H54 (cell line): ENCODE measurements around the gene IRF7.

Experiments used
- DNase-seq: peaks from one replicate; pipeline ENCODE4 v3.0.0; 2011; ENCODE audit warnings: low spot score, mixed read lengths; ENCODE audit not compliant: insufficient read length
- FAIRE-seq: peaks from 3 replicates; lab custom pipeline; 2011; peaks lifted over from hg19 to GRCh38; lab: Jason Lieb, UNC
- POLR2A ChIP-seq: IDR thresholded peaks from 2 replicates; pipeline ENCODE4 v1.6.1; 2011; ENCODE audit warnings: low read depth, mild to moderate bottlenecking, low read length

Gene IRF7

DNA sequence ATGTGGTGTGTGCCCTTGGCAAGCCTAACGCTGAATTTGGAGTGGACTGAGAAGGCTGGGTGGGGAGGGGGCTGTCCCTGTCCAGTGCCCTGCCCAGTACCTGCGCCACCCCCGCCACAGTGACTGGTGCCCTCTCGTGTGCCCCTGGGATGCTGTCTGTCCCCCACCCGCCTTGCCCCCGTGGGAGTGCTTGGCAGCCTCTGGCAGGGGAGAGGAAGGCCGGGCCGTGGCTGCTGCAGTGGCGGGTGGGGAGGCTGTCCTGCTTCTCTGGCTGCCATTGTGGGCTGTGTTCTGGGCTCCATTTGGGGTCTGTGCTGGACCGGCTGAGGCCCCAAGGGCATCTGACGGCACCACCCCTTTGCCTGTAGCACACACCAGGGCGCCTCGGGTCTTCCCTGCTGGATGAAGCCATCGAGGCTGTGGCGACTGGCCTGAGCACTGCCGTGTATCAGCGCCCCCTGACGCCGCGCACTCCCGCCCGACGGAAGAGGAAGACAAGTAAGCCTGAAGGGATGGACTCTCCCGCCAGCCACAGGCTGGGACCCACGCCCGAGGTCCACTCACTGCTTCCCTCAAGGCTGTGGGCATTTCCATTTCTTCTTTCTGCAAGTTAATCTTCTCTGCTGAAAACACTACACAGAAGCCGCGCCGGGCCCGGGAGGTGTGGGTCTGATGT is 17.6 kb downstream of the IRF7 start:
- no peak for TF ChIP-seq POLR2A
- no peak for FAIRE-seq

DNA sequence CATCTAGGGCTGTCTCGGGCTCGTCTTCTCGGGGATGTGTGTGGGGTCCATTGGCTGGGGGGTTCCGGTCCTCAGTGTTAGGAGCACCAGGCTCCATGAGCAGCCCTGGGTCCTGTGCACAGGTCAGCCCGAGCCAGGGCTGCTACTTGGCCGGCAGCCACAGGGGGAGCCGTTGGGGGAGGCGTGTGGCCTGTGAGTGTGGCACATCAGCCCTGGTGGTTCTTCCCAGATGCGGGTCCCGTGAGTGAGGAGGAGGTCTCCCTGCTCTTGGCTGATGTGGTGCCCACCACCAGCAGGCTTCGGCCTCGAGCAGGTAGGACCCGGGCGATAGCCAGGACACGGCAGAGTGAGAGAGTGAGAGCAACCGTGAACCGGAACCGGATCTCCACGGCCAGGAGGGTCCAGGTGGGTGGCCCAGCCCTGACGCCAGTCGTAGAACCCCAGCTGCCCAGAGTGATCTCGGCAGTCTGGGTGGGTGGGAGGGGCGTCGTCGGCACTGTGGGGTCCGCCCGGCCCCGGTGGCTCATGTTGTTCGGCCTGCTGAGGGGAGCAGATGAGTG is 18.5 kb downstream of the IRF7 start:
- no peak for DNase-seq
- no peak for TF ChIP-seq POLR2A
- no peak for FAIRE-seq

More for the DNA sequence above, 17.6 kb downstream of the IRF7 start:
- DNase-seq = no peak

DNA sequence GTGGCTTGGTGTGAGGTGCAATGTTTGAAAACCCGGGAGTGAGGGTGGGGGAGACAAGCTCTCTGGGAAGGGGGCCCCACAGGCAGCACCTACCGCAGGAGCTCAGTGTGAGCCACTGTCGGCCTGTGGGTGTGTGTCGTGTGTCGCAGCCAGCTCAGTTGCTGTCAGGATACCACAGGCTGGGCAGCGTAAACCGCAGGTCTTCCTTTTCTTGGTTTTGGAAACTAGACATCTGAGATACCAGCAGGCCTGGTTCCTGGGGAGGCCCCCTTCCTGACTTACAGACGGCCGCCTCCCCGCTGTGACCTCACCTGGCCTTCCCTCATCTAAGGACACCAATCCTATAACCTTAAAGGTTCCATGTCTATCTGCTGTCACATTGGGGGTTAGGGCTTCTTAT is 19.4 kb downstream of the IRF7 start:
- DNase-seq (no peak), FAIRE-seq (no peak)
- TF ChIP-seq POLR2A = no peak

DNA sequence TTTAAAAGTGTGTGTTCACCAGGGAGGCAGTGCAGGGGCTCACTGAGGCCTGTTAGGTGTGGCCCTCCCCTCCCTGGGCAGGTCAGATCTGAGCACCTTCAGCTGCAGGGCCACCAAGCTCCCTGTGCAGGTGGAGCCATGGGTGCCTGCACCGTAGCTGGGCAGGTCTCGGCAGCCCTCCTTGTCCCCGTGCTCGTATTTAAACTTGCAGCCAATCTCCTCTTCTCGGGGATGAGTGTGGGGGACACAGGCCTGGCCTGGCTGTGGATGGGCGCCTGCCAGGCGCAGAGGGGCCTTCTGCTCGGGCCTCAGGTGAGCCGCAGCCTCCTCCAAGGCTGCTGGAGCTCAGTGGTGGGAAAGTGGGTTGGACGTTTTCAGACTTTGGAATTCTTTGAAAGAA is 20.4 kb downstream of the IRF7 start:
- DNase-seq = no peak
- no peak for FAIRE-seq
- TF ChIP-seq POLR2A = no peak

DNA sequence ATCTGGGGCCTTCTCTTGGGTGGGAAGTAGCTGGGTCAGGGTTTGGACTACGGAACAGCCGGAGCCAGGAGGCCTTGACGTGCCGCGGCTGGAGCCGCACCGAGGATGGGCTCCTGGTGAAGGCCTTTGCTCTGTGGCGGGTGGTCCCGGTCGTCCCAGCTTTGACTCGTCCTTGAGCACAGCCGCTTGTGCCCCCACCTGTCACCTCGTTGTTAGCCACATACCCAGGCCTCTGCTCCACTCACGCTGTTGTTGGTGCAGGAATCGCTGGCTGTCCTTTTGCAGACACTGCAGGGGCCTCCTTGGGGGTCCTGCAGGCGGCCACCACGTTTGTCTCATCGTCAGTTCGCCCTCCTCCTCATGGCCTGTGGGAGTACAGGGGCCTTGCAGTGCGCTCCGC is 22.4 kb downstream of the IRF7 start:
- DNase-seq (no peak), FAIRE-seq (no peak)
- TF ChIP-seq POLR2A = no peak

DNA sequence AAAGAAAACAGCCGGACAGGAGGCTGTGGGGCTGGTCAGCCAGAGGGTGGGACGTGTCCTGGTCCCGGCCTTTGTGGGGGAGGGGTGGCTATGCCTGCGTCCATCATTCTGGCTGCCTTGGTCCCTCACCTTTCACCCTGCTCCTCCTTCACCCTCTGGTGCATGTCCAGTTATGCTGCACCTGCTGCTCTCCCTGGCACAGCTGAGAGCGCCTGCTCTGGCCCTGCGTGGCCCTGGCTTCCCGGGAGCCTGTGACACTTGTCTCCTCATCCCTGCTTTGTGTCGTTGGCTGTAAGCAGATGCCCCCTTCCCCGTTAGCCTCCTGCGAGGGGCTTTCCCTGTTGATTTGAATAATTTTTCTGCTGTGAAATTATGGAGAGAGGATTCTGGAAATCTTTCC is 22.8 kb downstream of the IRF7 start:
- DNase-seq (no peak), FAIRE-seq (no peak)
- TF ChIP-seq POLR2A = 0 out of 2 replicates have a peak, but pooled peaks have one; percentile 6

DNA sequence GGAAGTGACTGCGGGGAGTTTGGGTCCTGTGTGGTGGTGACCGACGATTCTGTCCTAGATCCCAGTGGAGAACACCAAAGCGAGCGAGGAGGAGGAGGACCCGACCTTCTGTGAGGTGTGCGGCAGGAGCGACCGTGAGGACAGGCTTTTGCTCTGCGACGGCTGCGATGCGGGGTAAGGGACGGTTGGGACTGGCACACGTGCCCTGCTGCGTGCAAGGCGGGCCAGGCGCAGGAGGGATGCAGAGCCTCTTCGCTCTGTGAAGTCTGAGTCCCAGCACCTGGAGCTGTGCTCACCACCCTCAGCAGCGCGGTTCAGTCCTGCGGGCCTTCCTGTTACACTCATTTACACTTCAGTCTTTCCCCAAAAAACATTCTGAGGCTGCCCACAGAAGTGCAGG is 23.2 kb downstream of the IRF7 start:
- TF ChIP-seq POLR2A = no peak
- DNase-seq (no peak), FAIRE-seq (no peak)

DNA sequence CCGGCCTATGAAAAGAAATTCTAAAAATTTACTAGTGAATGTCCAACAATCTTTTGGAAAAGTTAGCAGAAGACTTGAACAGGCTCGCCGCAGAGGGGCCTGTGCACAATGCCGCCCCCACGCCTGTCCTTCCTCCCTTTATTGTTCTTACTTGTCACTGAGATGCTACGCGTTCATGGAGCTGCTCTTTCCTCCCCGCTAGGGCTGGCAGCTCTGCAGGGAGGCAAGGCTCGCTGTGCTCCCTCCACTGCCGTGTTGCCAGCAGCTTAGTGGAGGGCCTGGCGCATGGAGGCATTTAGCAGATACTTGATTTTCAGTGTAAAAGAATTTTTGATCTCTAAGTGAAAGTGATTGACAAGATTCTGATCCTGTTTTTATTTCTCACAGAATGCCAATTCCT is 24.8 kb downstream of the IRF7 start:
- no peak for TF ChIP-seq POLR2A
- no peak for FAIRE-seq

DNA sequence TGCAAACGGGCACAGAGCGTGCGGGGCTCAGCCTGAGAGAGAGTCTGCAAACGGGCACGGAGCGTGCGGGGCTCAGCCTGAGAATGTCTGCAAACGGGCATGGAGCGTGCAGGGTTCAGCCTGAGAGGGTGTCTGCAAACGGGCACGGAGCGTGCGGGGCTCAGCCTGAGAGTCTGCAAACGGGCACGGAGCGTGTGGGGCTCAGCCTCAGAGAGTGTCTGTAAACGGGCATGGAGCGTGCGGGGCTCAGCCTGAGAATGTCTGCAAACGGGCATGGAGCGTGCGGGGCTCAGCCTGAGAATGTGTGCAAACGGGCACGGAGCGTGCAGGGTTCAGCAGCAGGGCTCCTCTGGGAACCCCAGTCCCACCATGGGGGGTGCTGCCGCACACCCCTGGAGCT is 26.0 kb downstream of the IRF7 start:
- TF ChIP-seq POLR2A = no peak
- DNase-seq (no peak), FAIRE-seq (no peak)

More for the DNA sequence above, 24.8 kb downstream of the IRF7 start:
- no peak for DNase-seq

DNA sequence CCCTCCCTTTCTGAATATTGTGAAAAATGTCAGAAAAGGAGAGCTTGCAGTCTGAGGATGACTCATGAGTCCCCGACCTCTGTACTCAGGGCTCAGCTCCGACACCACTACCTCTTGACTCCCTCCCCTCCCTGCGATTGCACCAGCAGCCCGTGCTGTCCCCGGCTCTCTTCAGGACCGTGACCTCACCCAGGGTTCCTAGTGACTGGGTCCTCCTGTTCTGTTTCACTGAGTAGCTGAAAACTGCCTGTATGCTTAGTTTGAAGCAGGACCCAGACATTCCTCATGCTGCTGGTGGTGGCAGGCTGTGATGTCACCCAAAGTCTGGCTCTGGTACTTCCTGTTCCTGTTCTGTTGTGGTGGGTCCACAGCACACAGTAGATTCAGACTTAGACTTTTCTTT is 27.8 kb downstream of the IRF7 start:
- FAIRE-seq (no peak), DNase-seq (peak; percentile 71)
- TF ChIP-seq POLR2A = no peak

DNA sequence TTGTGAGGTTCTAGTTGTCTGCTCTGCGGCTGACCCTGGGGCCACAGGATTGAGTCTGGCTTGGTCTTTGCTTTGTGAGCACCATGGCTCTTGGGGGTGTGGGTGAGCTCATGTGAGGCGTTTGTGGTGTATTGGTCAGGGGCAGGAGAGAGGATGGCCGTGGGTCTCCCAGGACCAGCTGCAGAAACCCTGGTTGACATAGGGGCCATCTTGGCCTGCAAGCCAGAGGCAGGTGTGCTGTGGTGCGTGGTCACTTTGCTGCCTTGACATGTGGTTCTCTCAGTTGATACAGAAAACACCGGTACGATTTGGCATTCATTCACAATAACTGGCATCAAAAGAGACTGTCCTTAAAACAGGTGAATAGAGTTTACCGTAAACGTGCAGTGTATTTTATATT is 28.2 kb downstream of the IRF7 start:
- DNase-seq = no peak
- no peak for FAIRE-seq
- TF ChIP-seq POLR2A = no peak

DNA sequence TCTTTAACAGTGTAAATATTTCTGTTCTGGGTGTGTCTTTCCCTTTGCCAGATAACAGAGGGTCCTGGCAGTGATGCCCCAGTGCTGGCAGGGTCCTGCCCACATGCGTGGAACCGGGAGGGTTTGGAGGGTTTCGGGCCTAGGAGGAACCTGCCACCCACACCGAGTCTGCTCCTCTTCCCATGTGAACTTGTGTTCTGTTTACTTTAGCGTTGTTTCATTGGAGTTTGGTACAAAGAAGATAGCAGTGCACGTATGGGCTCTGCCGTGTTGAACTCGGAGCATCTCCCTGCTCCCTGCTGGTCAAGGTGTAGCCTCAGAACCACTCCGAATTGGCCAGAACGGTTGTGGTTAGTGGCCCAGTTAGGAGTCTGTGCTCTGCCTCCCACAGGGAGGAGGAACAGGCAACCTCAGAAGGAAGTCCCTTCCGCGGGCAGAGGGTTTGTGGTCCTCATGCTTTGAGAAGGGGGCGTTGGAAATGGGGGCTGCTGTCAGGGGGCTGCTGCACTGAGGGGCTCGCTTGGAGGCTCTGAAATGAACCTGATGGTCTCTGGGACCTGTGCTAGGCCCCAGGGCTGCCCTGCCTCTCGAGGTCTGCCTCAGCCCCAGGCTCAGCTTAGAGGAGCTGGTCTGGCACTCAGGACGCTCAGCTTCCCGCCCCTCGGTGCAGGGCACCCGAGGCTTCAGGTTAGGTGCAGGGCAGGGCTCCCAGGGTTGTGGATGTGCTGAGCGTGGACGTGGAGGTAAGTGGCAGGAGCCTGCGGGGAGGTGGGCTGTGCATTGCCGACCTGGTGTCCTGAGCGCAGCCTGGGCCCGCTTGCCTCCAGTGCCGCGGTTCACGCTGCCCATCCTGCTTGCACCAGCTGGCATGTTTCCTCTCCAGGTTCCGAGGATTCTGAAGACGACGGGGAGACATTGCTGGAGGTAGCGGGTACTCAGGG is 29.1 kb downstream of the IRF7 start:
- no peak for DNase-seq
- no peak for FAIRE-seq
- no peak for TF ChIP-seq POLR2A

DNA sequence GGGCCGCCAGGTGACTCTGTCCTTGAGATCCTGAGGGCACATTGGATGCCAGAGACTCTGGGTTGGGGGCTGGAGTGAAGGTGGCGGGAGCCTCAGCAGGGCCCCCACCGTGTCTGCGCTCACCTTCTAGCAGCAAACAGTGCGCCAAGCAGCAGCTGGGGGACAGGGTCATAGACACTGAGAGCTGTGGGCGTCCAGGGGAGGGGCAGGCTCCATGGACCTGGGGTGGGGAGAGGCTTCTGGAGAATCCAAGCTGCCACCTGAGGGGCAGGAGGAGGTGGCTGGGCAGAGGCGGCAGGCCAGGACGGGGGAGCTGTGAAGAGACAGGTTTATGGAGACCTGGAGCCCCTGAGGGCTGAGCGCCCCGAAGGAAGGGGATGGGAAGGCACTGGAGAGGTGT is 31.5 kb downstream of the IRF7 start:
- no peak for FAIRE-seq
- TF ChIP-seq POLR2A = no peak
- no peak for DNase-seq

DNA sequence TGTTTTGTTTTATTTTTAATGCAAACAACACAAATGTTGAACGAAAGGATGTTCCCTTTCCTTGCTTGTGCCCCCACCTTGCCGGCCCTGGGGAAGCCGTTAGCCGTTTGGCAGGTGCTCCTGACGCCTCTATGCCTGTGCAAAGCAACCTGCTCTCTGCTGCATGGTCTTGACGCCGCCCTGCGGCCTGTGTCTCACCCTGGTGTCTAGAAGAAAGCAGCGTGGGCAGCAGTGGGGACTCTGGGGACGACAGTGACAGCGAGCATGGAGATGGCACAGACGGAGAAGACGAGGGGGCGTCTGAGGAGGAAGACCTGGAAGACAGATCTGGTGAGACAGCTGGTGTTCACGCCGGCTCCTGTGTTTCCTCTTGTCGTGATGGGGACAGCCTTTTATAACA is 34.0 kb downstream of the IRF7 start:
- no peak for FAIRE-seq
- no peak for TF ChIP-seq POLR2A
- DNase-seq = no peak
